ENCODE measurements around the gene GRK4.

GRK4 gene

DNA sequence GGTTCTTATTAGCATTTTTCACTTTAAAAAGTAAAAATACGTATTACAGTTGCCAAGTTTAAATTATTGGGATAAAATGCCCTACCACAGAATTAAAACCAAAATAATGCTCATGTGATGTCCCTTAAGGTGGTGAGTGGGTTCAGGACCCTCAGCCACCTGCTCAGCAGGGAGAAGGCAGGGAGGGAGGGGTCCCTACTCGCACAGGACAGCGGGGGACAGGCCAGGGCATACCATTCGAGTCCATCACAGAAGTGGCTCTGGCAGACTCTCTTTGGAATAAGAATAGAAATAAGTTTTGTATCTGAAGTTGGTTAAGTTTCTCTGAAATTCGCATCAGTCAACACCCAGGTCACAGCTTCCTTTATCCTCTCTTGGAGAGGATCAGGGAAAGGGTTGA is 37.9 kb upstream of the GRK4 start:
- no peak overlapping the region for H3K4me3 ChIP-seq (ENCODE audit: low read length in 2 of 2)
- no CpG with 5 or more reads among the region's 5 CpGs for WGBS, 2 donors (ENCODE audit: extremely low coverage in 2 of 2, insufficient read length in 2 of 2, insufficient replicate concordance in 1 of 2)

DNA sequence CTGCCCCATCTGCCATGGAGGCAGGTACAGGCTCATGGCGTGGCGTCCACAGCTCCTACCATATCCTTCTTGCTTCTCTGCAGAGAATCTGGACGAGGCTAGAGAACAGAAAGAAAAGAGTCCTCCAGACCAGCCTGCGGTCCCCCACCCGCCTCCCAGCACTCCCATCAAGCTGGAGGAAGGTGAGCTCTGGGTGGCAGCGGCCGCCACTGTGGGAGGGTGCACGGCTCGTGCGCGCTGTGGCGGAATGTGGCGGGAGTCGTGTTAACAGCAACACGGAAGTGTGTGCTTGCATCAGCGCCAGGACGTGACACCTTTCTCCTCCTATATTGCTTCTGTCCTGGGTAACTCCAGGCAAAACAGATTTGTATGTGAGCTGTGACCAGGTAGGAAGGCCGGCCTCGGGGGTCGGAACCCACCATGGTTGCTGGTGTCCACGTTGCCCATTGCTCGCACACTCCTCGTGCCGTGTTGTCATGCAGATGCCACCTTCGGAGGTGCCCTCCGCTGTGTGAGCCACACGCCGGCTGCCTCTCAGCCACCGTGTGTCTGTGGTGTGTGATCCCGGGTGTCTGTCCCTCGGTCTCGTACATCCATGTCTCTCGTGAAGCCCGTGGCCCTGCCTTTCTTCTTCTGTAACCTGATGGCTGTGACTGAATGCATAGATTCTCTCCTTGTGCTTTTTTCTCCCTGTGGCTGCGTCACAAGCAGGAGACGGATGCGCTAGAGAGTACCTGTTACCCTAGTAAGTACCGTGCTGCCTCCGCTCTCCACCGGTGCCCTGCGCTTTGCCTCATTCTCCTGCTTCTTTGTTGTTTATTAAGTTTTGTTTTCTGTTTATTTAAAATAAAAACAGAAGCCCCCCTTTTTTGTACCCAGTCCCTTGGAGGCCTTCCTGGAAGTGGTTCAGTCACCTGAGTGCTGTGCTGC is 37.2 kb upstream of the GRK4 start:
- Histone ChIP-seq H3K36me3 (replicated peaks in 1 of 2; ENCODE audit: control insufficient read depth in 2 of 2, insufficient read depth in 2 of 2, low read length in 2 of 2) (peaks cover 45 to 90% of the 10 kb centered on the region in 2 donors), H2BK12ac (ENCODE audit: low read length) (no peak overlapping the region), H3K4me2 (ENCODE audit: insufficient read depth, low read length, poor library complexity, severe bottlenecking) (no peak overlapping the region), H3K9ac (ENCODE audit: low read depth, low read length, poor library complexity) (no peak overlapping the region), H3K18ac (ENCODE audit: low read length) (no peak overlapping the region), H3K14ac (ENCODE audit: low read length) (no peak overlapping the region), H3K4me3 (ENCODE audit: low read length in 2 of 2) (no peak overlapping the region), H2BK120ac (ENCODE audit: low read depth, low read length) (no peak overlapping the region), H2BK15ac (ENCODE audit: low read length) (no peak overlapping the region), H4K8ac (ENCODE audit: low read depth, low read length) (no peak overlapping the region), H2AFZ (ENCODE audit: low read length) (no peak overlapping the region), H3K4ac (ENCODE audit: low read length) (no peak overlapping the region), H3K4me1 (ENCODE audit: control insufficient read depth in 2 of 2, insufficient read depth in 1 of 2, low read depth in 1 of 2, low read length in 2 of 2) (peaks cover 8 to 9% of the 10 kb centered on the region in 2 donors), H4K91ac (ENCODE audit: low read depth, low read length, poor library complexity) (no peak overlapping the region), H2AK5ac (ENCODE audit: low read depth, low read length) (no peak overlapping the region), H3K79me1 (ENCODE audit: low read depth, low read length) (peaks cover 9% of the 10 kb centered on the region), H3K27ac (replicated peaks; ENCODE audit: low read length) (no peak overlapping the region), H3K9me3 (replicated peaks in 1 of 2; ENCODE audit: control insufficient read depth in 2 of 2, insufficient read depth in 1 of 2, low read depth in 1 of 2, low read length in 2 of 2) (peaks cover 0 to 1% of the 10 kb centered on the region in 2 donors), H3K23ac (ENCODE audit: low read depth, low read length, poor library complexity) (peak overlapping the region; percentile 80), H2BK5ac (ENCODE audit: low read length) (no peak overlapping the region), H3K27me3 (ENCODE audit: control insufficient read depth in 3 of 3, insufficient read depth in 3 of 3, low read depth in 1 of 3, low read length in 3 of 3) (no peaks in the 10 kb centered on the region)
- WGBS, 2 donors (ENCODE audit: extremely low coverage in 2 of 2, insufficient read length in 2 of 2, insufficient replicate concordance in 1 of 2) = no CpG with 5 or more reads among the region's 41 CpGs
- no peak for DNase-seq (ENCODE audit: low spot score)

More for the DNA sequence above, 37.9 kb upstream of the GRK4 start:
- no peak for DNase-seq (ENCODE audit: low spot score)
- no peaks in the 10 kb centered on the region for H3K27me3 ChIP-seq (ENCODE audit: control insufficient read depth in 3 of 3, insufficient read depth in 3 of 3, low read depth in 1 of 3, low read length in 3 of 3)
- H3K18ac ChIP-seq (ENCODE audit: low read length) = no peak overlapping the region
- H3K23ac ChIP-seq (ENCODE audit: low read depth, low read length, poor library complexity) = no peak overlapping the region
- no peak overlapping the region for H3K14ac ChIP-seq (ENCODE audit: low read length)
- no peak overlapping the region for H3K4me2 ChIP-seq (ENCODE audit: insufficient read depth, low read length, poor library complexity, severe bottlenecking)
- no peak overlapping the region for H2BK12ac ChIP-seq (ENCODE audit: low read length)
- H2BK15ac ChIP-seq (ENCODE audit: low read length) = no peak overlapping the region
- no peak overlapping the region for H3K9ac ChIP-seq (ENCODE audit: low read depth, low read length, poor library complexity)
- no peak overlapping the region for H2BK120ac ChIP-seq (ENCODE audit: low read depth, low read length)
- no peak overlapping the region for H3K4ac ChIP-seq (ENCODE audit: low read length)
- H3K27ac ChIP-seq (replicated peaks; ENCODE audit: low read length) = no peak overlapping the region
- peaks cover 9% of the 10 kb centered on the region for H3K79me1 ChIP-seq (ENCODE audit: low read depth, low read length)
- no peak overlapping the region for H2BK5ac ChIP-seq (ENCODE audit: low read length)
- peaks cover 8 to 9% of the 10 kb centered on the region in 2 donors for H3K4me1 ChIP-seq (ENCODE audit: control insufficient read depth in 2 of 2, insufficient read depth in 1 of 2, low read depth in 1 of 2, low read length in 2 of 2)
- peaks cover 41 to 83% of the 10 kb centered on the region in 2 donors for H3K36me3 ChIP-seq (replicated peaks in 1 of 2; ENCODE audit: control insufficient read depth in 2 of 2, insufficient read depth in 2 of 2, low read length in 2 of 2)
- no peak overlapping the region for H2AFZ ChIP-seq (ENCODE audit: low read length)
- peaks cover under 1 to 1% of the 10 kb centered on the region in 2 donors for H3K9me3 ChIP-seq (replicated peaks in 1 of 2; ENCODE audit: control insufficient read depth in 2 of 2, insufficient read depth in 1 of 2, low read depth in 1 of 2, low read length in 2 of 2)
- H4K91ac ChIP-seq (ENCODE audit: low read depth, low read length, poor library complexity) = no peak overlapping the region
- H4K8ac ChIP-seq (ENCODE audit: low read depth, low read length) = no peak overlapping the region
- no peak overlapping the region for H2AK5ac ChIP-seq (ENCODE audit: low read depth, low read length)

DNA sequence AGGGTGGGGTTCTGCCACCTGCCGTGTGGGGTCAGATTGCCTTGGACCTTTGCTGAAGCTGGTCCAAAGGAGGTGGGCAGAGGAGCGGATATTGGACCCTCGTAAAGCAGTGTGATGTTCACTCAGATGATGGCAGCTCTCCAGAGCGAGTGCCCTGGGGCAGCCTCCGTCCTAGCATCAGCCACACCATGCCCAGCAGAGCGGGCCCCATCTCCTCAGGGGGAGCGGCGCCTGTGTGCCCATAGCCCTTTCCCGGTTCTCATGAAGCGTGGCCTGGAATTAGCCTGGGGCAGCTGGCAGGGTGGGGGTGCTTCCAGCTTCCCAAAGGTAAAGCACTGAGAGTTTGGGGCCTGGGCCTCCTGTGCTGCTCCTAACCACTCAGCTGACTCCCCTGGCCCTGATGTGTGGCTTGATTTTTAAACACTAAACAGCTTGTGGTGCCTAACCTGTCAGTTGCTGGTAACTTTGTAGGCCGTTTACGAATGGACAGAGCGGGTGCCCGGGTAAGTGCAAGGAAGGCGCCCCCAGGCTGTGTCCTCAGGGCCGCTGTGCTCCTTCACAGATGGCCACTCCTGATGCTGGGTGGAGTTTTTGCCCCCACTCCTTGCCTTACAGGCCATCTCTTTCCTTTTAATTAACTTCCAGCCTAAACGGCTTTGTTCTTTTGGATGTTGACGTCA is 36.2 kb upstream of the GRK4 start:
- Histone ChIP-seq H3K9me3 (replicated peaks in 1 of 2; ENCODE audit: control insufficient read depth in 2 of 2, insufficient read depth in 1 of 2, low read depth in 1 of 2, low read length in 2 of 2) (peaks cover 0 to 1% of the 10 kb centered on the region in 2 donors), H3K23ac (ENCODE audit: low read depth, low read length, poor library complexity) (peak overlapping the region; percentile 27), H3K9ac (ENCODE audit: low read depth, low read length, poor library complexity) (peak overlapping the region; percentile 9), H2BK120ac (ENCODE audit: low read depth, low read length) (peak overlapping the region; percentile 36), H3K4me1 (ENCODE audit: control insufficient read depth in 2 of 2, insufficient read depth in 1 of 2, low read depth in 1 of 2, low read length in 2 of 2) (peaks cover 8 to 9% of the 10 kb centered on the region in 2 donors), H2BK12ac (ENCODE audit: low read length) (no peak overlapping the region), H4K8ac (ENCODE audit: low read depth, low read length) (no peak overlapping the region), H3K36me3 (replicated peaks in 1 of 2; ENCODE audit: control insufficient read depth in 2 of 2, insufficient read depth in 2 of 2, low read length in 2 of 2) (peaks cover 51 to 93% of the 10 kb centered on the region in 2 donors), H2AK5ac (ENCODE audit: low read depth, low read length) (no peak overlapping the region), H4K91ac (ENCODE audit: low read depth, low read length, poor library complexity) (no peak overlapping the region), H3K27ac (replicated peaks; ENCODE audit: low read length) (no peak overlapping the region), H2AFZ (ENCODE audit: low read length) (no peak overlapping the region), H3K4me2 (ENCODE audit: insufficient read depth, low read length, poor library complexity, severe bottlenecking) (no peak overlapping the region), H3K79me1 (ENCODE audit: low read depth, low read length) (peaks cover 9% of the 10 kb centered on the region), H2BK15ac (ENCODE audit: low read length) (no peak overlapping the region), H3K4ac (ENCODE audit: low read length) (no peak overlapping the region), H3K4me3 (ENCODE audit: low read length in 2 of 2) (no peak overlapping the region), H3K27me3 (ENCODE audit: control insufficient read depth in 3 of 3, insufficient read depth in 3 of 3, low read depth in 1 of 3, low read length in 3 of 3) (no peaks in the 10 kb centered on the region), H3K14ac (ENCODE audit: low read length) (no peak overlapping the region), H3K18ac (ENCODE audit: low read length) (no peak overlapping the region), H2BK5ac (ENCODE audit: low read length) (no peak overlapping the region)
- WGBS, 2 donors (ENCODE audit: extremely low coverage in 2 of 2, insufficient read length in 2 of 2, insufficient replicate concordance in 1 of 2) = no CpG with 5 or more reads among the region's 18 CpGs
- no peak for DNase-seq (ENCODE audit: low spot score)

DNA sequence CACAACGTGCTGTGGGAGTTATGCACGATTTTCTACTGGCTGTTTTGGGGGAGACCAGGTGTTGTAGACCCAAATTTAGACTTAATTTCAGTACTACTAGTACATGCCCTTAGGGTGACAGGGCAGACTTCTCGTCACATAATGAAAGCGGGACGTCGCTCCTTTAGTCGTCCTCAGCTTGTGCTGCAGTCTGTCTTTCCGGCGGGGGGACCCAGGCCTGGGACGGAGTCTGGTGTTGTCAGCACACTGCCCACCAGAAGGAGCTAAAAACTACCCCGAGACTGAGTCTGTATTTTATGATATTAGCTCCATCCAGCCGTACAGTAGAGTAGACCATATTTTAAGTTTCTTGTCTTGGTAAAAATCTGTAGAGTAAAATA is 35.7 kb upstream of the GRK4 start:
- Histone ChIP-seq H3K27me3 (ENCODE audit: control insufficient read depth in 3 of 3, insufficient read depth in 3 of 3, low read depth in 1 of 3, low read length in 3 of 3) (no peaks in the 10 kb centered on the region), H2AFZ (ENCODE audit: low read length) (no peak overlapping the region), H4K8ac (ENCODE audit: low read depth, low read length) (no peak overlapping the region), H3K36me3 (replicated peaks in 1 of 2; ENCODE audit: control insufficient read depth in 2 of 2, insufficient read depth in 2 of 2, low read length in 2 of 2) (peaks cover 51 to 98% of the 10 kb centered on the region in 2 donors), H3K18ac (ENCODE audit: low read length) (no peak overlapping the region), H3K4me2 (ENCODE audit: insufficient read depth, low read length, poor library complexity, severe bottlenecking) (no peak overlapping the region), H3K79me1 (ENCODE audit: low read depth, low read length) (peaks cover 9% of the 10 kb centered on the region), H3K9me3 (replicated peaks in 1 of 2; ENCODE audit: control insufficient read depth in 2 of 2, insufficient read depth in 1 of 2, low read depth in 1 of 2, low read length in 2 of 2) (peaks cover 0 to 1% of the 10 kb centered on the region in 2 donors), H3K14ac (ENCODE audit: low read length) (no peak overlapping the region), H2BK5ac (ENCODE audit: low read length) (no peak overlapping the region), H3K4me3 (ENCODE audit: low read length in 2 of 2) (no peak overlapping the region), H2BK120ac (ENCODE audit: low read depth, low read length) (no peak overlapping the region), H3K4ac (ENCODE audit: low read length) (no peak overlapping the region), H4K91ac (ENCODE audit: low read depth, low read length, poor library complexity) (no peak overlapping the region), H3K23ac (ENCODE audit: low read depth, low read length, poor library complexity) (no peak overlapping the region), H2AK5ac (ENCODE audit: low read depth, low read length) (no peak overlapping the region), H3K9ac (ENCODE audit: low read depth, low read length, poor library complexity) (no peak overlapping the region), H2BK12ac (ENCODE audit: low read length) (no peak overlapping the region), H3K27ac (replicated peaks; ENCODE audit: low read length) (no peak overlapping the region), H3K4me1 (ENCODE audit: control insufficient read depth in 2 of 2, insufficient read depth in 1 of 2, low read depth in 1 of 2, low read length in 2 of 2) (peaks cover 4 to 7% of the 10 kb centered on the region in 2 donors), H2BK15ac (ENCODE audit: low read length) (no peak overlapping the region)
- DNase-seq (ENCODE audit: low spot score) = no peak
- WGBS, 2 donors (ENCODE audit: extremely low coverage in 2 of 2, insufficient read length in 2 of 2, insufficient replicate concordance in 1 of 2) = no CpG with 5 or more reads among the region's 12 CpGs
